Tibial artery (tissue), 4 donors: ENCODE results near the gene ACO2.

Experiments used
- DNase-seq, 2 donors: peaks; one replicate each; pipeline ENCODE4 v3.0.0-alpha.2; 2019
- H3K27ac ChIP-seq, 2 donors: fragments of 200-600 bp; sonication (generic) in 1 of 2; 1 replicate in 1 of 2; 2 replicates in 1 of 2; pipeline ENCODE4 v1.5.1; 2018 to 2019; ENCODE audit warnings: mild to moderate bottlenecking in 1 of 2
- H3K27me3 ChIP-seq, 2 donors: fragments of 200-600 bp; sonication (generic) in 1 of 2; one replicate each; pipeline versions ENCODE4 v1.5.1 to v1.6.0; 2016 to 2019
- H3K36me3 ChIP-seq, 3 donors: fragments of 200-600 bp; sonication (generic) in 2 of 3; one replicate each; pipeline ENCODE4 v1.5.1; 2016 to 2019; ENCODE audit warnings: mild to moderate bottlenecking in 2 of 3
- H3K4me1 ChIP-seq, 4 donors: fragments of 200-600 bp; sonication (generic) in 2 of 4; 1 replicate in 3 of 4; 2 replicates in 1 of 4; pipeline ENCODE4 v1.5.1; 2016 to 2019
- H3K4me3 ChIP-seq, 2 donors: fragments of 200-600 bp; sonication (generic) in 1 of 2; 1 replicate in 1 of 2; 2 replicates in 1 of 2; pipeline ENCODE4 v1.5.1; 2018 to 2019; ENCODE audit warnings: mild to moderate bottlenecking in 2 of 2
- H3K9me3 ChIP-seq, 3 donors: fragments of 200-600 bp; sonication (generic) in 1 of 3; one replicate each; pipeline ENCODE4 v1.5.1; 2016 to 2019
- intact Hi-C: fragments of 100-400 bp; cut with DNase I; formaldehyde crosslinking; loops from one replicate; pipeline ENCODE4 v1.15.0; 2023; ENCODE audit warnings: low total_unique reads
- TF ChIP-seq, protein P1 (sequence below), 2 experiments: fragments of 200-600 bp in 1 of 2; fragments of 450-650 bp in 1 of 2; IDR thresholded peaks; one replicate each; pipeline ENCODE4 v1.5.1; 2017 to 2019; ENCODE audit warnings: antibody characterized with exemption in 2 of 2, mild to moderate bottlenecking in 1 of 2, moderate library complexity in 1 of 2

ACO2 gene

DNA sequence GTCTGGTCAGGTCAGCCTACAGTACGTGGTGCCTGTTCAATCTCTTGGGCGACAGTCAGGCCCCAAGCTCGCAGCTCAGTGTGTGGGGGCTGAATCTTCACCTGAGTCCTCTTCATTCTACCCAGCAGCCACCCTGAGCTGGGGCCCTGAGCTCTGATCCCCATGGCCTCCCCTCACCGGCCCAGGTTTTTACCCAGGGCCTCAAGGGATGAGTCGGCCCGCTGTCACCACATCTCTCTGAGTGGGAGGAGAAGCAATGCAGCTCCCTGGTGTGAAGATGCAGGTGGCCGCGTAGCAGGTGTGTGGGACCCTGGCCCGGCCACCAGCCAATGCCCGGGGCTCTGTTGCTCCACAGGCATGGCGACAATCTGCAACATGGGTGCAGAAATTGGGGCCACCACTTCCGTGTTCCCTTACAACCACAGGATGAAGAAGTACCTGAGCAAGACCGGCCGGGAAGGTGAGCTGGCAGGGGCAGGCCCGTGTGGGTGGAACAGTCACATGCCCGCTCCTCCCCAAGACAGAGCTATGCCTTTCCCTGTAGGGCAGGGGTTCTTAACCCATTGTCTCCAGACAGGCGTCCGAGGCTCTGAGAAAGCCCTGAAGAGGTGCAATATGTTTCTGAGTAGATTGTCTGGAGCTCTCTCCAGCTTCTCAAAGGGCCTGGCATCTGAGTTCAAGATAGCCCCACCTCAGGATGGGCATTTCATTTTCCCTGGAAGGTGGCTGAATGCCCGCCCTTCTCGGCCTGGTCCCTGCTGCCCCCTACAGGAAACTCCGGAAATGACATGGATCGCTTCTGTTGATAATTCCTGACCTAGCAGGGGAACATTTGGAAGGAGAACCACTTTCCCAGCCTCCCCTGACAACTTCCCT lies 48.5 kb downstream of the ACO2 start:
- DNase-seq: peak; percentile 72 to 89
- Histone ChIP-seq H3K27ac (peak overlapping the region; percentile 68 to 78), H3K4me3 (no peak overlapping the region), H3K36me3 (peaks cover 18 to 65% (median 38%) of the 10 kb centered on the region in 3 donors), H3K27me3 (no peaks in the 10 kb centered on the region), H3K9me3 (no peaks in the 10 kb centered on the region), H3K4me1 (peaks cover 0 to 24% (median 13%) of the 10 kb centered on the region in 4 donors)
- intact Hi-C loops: loop anchor here (5.0 kb wide), 1 partner anchor 115 kb away; no protein-coding TSS in a partner anchor
- TF ChIP-seq, protein P1, sequence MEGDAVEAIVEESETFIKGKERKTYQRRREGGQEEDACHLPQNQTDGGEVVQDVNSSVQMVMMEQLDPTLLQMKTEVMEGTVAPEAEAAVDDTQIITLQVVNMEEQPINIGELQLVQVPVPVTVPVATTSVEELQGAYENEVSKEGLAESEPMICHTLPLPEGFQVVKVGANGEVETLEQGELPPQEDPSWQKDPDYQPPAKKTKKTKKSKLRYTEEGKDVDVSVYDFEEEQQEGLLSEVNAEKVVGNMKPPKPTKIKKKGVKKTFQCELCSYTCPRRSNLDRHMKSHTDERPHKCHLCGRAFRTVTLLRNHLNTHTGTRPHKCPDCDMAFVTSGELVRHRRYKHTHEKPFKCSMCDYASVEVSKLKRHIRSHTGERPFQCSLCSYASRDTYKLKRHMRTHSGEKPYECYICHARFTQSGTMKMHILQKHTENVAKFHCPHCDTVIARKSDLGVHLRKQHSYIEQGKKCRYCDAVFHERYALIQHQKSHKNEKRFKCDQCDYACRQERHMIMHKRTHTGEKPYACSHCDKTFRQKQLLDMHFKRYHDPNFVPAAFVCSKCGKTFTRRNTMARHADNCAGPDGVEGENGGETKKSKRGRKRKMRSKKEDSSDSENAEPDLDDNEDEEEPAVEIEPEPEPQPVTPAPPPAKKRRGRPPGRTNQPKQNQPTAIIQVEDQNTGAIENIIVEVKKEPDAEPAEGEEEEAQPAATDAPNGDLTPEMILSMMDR (IDR thresholded peaks at IDR 0.05): peak; percentile 89 to 94

DNA sequence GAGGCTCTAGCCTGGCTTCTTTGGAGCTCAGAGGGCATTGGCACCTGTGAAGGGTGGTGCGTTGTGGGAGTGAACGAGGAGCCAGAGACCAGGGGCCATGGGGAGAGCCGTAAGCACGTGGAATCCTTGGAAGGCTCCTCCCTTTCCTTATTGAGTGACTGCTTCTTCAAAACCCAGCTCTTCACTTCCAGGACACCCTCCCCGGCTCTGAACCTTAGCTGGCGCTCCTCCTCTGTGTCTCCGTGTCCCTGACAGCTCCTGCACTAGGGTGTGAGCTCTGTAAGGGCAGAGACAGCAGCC lies 49.1 kb downstream of the ACO2 start:
- DNase-seq: no peak
- Histone ChIP-seq H3K4me1 (peaks cover 0 to 23% (median 13%) of the 10 kb centered on the region in 4 donors), H3K36me3 (peaks cover 18 to 59% (median 32%) of the 10 kb centered on the region in 3 donors), H3K27me3 (no peaks in the 10 kb centered on the region), H3K27ac (peak overlapping the region; percentile 68 to 78), H3K4me3 (no peak overlapping the region), H3K9me3 (no peaks in the 10 kb centered on the region)
- intact Hi-C loops: loop anchor here (5.0 kb wide), 1 partner anchor 116 kb away; no protein-coding TSS in a partner anchor
- TF ChIP-seq, protein P1 (IDR thresholded peaks at IDR 0.05): no peak

GRCh38 chr22:41521126-41521525 lies 52.2 kb downstream of the ACO2 start:
- no peak for DNase-seq
- Histone ChIP-seq H3K27ac (peak overlapping the region in 1 of 2 donors; percentile 97), H3K9me3 (no peaks in the 10 kb centered on the region), H3K36me3 (peaks cover 21 to 43% (median 23%) of the 10 kb centered on the region in 3 donors), H3K4me1 (peaks cover 0 to 49% (median 44%) of the 10 kb centered on the region in 4 donors), H3K4me3 (no peak overlapping the region), H3K27me3 (no peaks in the 10 kb centered on the region)
- TF ChIP-seq, protein P1 (IDR thresholded peaks at IDR 0.05): no peak
- intact Hi-C loops: no loop called here

DNA sequence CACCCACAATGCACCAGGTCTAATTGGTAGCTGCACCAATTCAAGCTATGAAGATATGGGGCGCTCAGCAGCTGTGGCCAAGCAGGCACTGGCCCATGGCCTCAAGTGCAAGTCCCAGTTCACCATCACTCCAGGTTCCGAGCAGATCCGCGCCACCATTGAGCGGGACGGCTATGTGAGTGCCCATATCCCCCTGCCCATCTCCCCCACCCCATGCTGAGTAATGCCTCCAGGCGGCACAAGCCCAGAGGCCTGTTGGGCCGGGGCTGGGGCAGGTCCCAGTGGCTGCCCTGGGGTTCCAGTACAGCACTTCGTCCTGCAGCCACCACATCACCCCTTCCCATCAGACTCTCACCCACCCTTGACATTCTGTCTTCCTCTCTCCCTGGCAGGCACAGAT lies 53.9 kb downstream of the ACO2 start:
- intact Hi-C loops: no loop called here

DNA sequence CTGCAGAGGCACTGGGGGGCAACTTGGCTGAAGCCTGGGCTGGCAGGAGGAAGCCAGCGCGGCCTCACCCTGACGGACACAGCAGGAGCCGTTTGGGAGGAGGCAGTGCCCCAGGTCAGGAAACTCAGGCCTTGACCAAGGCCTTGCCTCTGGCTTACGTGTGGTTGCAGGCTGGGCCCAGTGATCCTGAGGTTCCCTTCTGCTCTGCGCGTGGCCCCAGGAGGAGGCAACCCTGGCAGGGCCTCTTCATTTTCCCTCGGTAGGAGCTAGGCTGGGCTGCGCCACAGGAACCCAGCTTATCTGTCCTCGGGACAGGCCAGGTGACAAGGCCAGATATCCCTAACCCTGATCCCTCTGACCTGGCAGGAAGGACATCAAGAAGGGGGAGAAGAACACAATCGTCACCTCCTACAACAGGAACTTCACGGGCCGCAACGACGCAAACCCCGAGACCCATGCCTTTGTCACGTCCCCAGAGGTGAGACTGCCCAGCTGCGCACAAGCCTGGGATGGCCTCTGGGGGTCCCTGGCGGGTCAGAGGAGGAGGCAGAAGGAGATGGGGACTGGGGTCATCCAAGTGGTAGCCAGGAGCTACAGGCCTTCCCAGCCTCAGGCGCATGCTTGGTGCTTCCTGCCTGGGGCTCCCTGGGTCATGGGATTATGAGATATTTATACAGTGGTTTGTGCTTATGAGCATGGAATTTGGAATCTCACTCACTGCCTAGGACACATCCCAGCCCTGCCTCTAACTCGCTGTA lies 54.7 kb downstream of the ACO2 start:
- H3K36me3 ChIP-seq: peaks cover 32 to 54% (median 34%) of the 10 kb centered on the region in 3 donors
- TF ChIP-seq, protein P1 (IDR thresholded peaks at IDR 0.05): no peak
- H3K4me3 ChIP-seq: no peak overlapping the region
- intact Hi-C loops: no loop called here
- no peaks in the 10 kb centered on the region for H3K9me3 ChIP-seq
- H3K27me3 ChIP-seq: no peaks in the 10 kb centered on the region
- H3K27ac ChIP-seq: peak overlapping the region; percentile 92 to 97
- DNase-seq: peak; percentile 45 to 81
- peaks cover 0 to 47% (median 39%) of the 10 kb centered on the region in 4 donors for H3K4me1 ChIP-seq

More for the DNA sequence above, 53.9 kb downstream of the ACO2 start:
- no peaks in the 10 kb centered on the region for H3K9me3 ChIP-seq
- TF ChIP-seq, protein P1 (IDR thresholded peaks at IDR 0.05): no peak
- H3K4me3 ChIP-seq: no peak overlapping the region
- peak overlapping the region; percentile 92 to 97 for H3K27ac ChIP-seq
- H3K4me1 ChIP-seq: peaks cover 0 to 52% (median 42%) of the 10 kb centered on the region in 4 donors
- H3K27me3 ChIP-seq: no peaks in the 10 kb centered on the region
- no peak for DNase-seq
- peaks cover 23 to 46% (median 30%) of the 10 kb centered on the region in 3 donors for H3K36me3 ChIP-seq
